ENCODE measurements around the gene ABHD13. TPM values are rescaled to one million over a fixed set of nuclear protein-coding genes. Genes with fewer than 3 reads are reported as not detected.

ABHD13 gene
- total RNA-seq, 1 donor from 2014 or later, result 4.7 TPM

- FAIRE-seq, result no peak
- TF ChIP-seq CTCF (IDR thresholded peaks at IDR 0.05; ENCODE audit: insufficient read depth, low read length, severe bottlenecking), result no peak
- no peak overlapping the region for H3K4me3 ChIP-seq (ENCODE audit: low read depth, low read length)
- DNase-seq (ENCODE audit: low read depth), result no peak
- no peaks in the 10 kb centered on the region for H3K27me3 ChIP-seq (ENCODE audit: control insufficient read depth, insufficient read depth, low read length)
- no peaks in the 10 kb centered on the region for H3K36me3 ChIP-seq (ENCODE audit: control insufficient read depth, insufficient read depth, low read length)
Observed at GRCh38 chr13:108195861-108196260, 22.3 kb upstream of the ABHD13 start.

- FAIRE-seq (no peak), DNase-seq (ENCODE audit: low read depth) (peak; percentile 82)
- H3K4me3 ChIP-seq (ENCODE audit: low read depth, low read length), result no peak overlapping the region
- no peak for TF ChIP-seq CTCF (IDR thresholded peaks at IDR 0.05; ENCODE audit: insufficient read depth, low read length, severe bottlenecking)
- no peaks in the 10 kb centered on the region for H3K36me3 ChIP-seq (ENCODE audit: control insufficient read depth, insufficient read depth, low read length)
- no peaks in the 10 kb centered on the region for H3K27me3 ChIP-seq (ENCODE audit: control insufficient read depth, insufficient read depth, low read length)
Observed at GRCh38 chr13:108200781-108201398, 17.3 kb upstream of the ABHD13 start.

- DNase-seq (ENCODE audit: low read depth) (no peak), FAIRE-seq (no peak)
- no peak overlapping the region for H3K4me3 ChIP-seq (ENCODE audit: low read depth, low read length)
- no peaks in the 10 kb centered on the region for H3K27me3 ChIP-seq (ENCODE audit: control insufficient read depth, insufficient read depth, low read length)
- no peak for TF ChIP-seq CTCF (IDR thresholded peaks at IDR 0.05; ENCODE audit: insufficient read depth, low read length, severe bottlenecking)
- peaks cover 1% of the 10 kb centered on the region for H3K36me3 ChIP-seq (ENCODE audit: control insufficient read depth, insufficient read depth, low read length)
Observed at GRCh38 chr13:108210551-108210950, 7.6 kb upstream of the ABHD13 start.

GRCh38 chr13:108212886-108213285, 5.3 kb upstream of the ABHD13 start:
- H3K36me3 ChIP-seq (ENCODE audit: control insufficient read depth, insufficient read depth, low read length), result peaks cover 1% of the 10 kb centered on the region
- no peak overlapping the region for H3K4me3 ChIP-seq (ENCODE audit: low read depth, low read length)
- DNase-seq (ENCODE audit: low read depth) (no peak), FAIRE-seq (no peak)
- H3K27me3 ChIP-seq (ENCODE audit: control insufficient read depth, insufficient read depth, low read length), result no peaks in the 10 kb centered on the region
- no peak for TF ChIP-seq CTCF (IDR thresholded peaks at IDR 0.05; ENCODE audit: insufficient read depth, low read length, severe bottlenecking)

GRCh38 chr13:108213946-108214345, 4.2 kb upstream of the ABHD13 start:
- DNase-seq (ENCODE audit: low read depth) (peak; percentile 89), FAIRE-seq (no peak)
- no peaks in the 10 kb centered on the region for H3K27me3 ChIP-seq (ENCODE audit: control insufficient read depth, insufficient read depth, low read length)

More at GRCh38 chr13:108213946-108214345, 4.2 kb upstream of the ABHD13 start:
- TF ChIP-seq CTCF (IDR thresholded peaks at IDR 0.05; ENCODE audit: insufficient read depth, low read length, severe bottlenecking), result no peak
- peaks cover 1% of the 10 kb centered on the region for H3K36me3 ChIP-seq (ENCODE audit: control insufficient read depth, insufficient read depth, low read length)
- peak overlapping the region; percentile 47 for H3K4me3 ChIP-seq (ENCODE audit: low read depth, low read length)
